NB4 (cell line): ENCODE results near the gene AMZ1.

Experiments used
- DNase-seq: peaks from one replicate; pipeline ENCODE4 v3.0.0; 2010; ENCODE audit warnings: low read depth
- H3K4me3 ChIP-seq: one replicate; pipeline ENCODE4 v1.5.1; 2011; ENCODE audit warnings: mild to moderate bottlenecking, low read depth, low read length, moderate library complexity
- MYC ChIP-seq: IDR thresholded peaks from 2 replicates; pipeline ENCODE4 v1.6.1; 2011; ENCODE audit warnings: low read depth, low read length
- POLR2A ChIP-seq: IDR thresholded peaks from 2 replicates; pipeline ENCODE4 v1.6.1; 2011; ENCODE audit warnings: mild to moderate bottlenecking; ENCODE audit not compliant: insufficient read length; ENCODE audit errors: extremely low read depth
- TF ChIP-seq, protein P1 (sequence below): IDR thresholded peaks from 2 replicates; pipeline ENCODE4 v1.6.1; 2011; ENCODE audit warnings: low read depth, low read length
- TF ChIP-seq, protein P2 (sequence below): IDR thresholded peaks from one replicate; pipeline ENCODE4 v1.5.1; 2012; ENCODE audit warnings: low read depth, low read length

The AMZ1 gene

DNA sequence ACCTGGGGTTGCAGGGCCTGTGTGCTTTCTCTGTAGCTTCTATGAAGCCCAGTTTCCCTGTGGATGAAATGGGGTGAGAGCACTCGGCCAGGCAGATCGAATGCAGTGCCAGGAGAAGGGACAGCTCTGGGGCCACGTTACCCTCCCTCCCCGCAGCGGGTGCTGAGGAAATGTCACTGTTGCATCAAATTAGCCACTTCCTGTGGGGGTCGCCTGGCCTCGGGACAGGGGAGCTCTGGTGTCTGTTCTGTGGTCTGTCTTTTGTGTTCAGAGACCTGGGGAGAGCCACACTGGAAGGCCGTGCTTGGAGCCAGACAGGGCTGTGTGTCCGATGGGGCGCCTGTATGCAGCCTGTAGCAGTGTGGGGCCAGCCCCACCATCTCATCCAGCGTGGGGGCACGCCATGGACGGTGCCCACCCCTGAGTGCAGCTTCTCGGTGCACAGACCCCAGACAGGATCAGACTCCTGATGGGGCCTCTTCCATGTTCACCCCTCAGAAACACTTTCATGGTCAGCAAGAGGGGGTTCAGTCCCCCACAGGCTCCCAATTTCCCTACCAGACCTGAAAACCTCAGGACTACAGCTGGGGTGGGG, 42.6 kb upstream of the AMZ1 start:
- DNase-seq = peak; percentile 97
- H3K4me3 ChIP-seq = no peak overlapping the region
- TF ChIP-seq POLR2A (no peak), MYC (peak; percentile 59)
- TF ChIP-seq, protein P1, sequence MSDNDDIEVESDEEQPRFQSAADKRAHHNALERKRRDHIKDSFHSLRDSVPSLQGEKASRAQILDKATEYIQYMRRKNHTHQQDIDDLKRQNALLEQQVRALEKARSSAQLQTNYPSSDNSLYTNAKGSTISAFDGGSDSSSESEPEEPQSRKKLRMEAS = peak; percentile 52; the same call in 1 of the 2 replicates

DNA sequence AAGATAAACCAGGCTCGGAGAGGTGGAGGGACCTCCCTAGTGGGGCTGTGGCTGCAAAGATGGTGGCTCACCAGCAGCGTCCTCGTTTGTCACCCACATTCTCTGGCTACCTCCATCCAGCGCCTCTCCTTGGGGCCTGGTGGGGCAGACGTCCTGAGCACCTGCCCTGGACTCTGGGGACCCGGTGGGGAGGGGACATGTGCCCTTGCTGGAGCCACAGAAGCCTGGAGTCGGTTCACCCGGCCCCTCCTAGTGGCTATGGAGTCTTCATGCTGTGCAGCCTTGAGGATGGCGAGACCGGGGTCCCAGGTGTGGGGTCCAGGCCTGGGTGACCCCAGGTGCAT, 41.7 kb upstream of the AMZ1 start:
- no peak overlapping the region for H3K4me3 ChIP-seq
- TF ChIP-seq, protein P1 = no peak
- TF ChIP-seq, protein P2, sequence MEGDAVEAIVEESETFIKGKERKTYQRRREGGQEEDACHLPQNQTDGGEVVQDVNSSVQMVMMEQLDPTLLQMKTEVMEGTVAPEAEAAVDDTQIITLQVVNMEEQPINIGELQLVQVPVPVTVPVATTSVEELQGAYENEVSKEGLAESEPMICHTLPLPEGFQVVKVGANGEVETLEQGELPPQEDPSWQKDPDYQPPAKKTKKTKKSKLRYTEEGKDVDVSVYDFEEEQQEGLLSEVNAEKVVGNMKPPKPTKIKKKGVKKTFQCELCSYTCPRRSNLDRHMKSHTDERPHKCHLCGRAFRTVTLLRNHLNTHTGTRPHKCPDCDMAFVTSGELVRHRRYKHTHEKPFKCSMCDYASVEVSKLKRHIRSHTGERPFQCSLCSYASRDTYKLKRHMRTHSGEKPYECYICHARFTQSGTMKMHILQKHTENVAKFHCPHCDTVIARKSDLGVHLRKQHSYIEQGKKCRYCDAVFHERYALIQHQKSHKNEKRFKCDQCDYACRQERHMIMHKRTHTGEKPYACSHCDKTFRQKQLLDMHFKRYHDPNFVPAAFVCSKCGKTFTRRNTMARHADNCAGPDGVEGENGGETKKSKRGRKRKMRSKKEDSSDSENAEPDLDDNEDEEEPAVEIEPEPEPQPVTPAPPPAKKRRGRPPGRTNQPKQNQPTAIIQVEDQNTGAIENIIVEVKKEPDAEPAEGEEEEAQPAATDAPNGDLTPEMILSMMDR = no peak
- TF ChIP-seq POLR2A (no peak), MYC (no peak)
- DNase-seq = no peak

DNA sequence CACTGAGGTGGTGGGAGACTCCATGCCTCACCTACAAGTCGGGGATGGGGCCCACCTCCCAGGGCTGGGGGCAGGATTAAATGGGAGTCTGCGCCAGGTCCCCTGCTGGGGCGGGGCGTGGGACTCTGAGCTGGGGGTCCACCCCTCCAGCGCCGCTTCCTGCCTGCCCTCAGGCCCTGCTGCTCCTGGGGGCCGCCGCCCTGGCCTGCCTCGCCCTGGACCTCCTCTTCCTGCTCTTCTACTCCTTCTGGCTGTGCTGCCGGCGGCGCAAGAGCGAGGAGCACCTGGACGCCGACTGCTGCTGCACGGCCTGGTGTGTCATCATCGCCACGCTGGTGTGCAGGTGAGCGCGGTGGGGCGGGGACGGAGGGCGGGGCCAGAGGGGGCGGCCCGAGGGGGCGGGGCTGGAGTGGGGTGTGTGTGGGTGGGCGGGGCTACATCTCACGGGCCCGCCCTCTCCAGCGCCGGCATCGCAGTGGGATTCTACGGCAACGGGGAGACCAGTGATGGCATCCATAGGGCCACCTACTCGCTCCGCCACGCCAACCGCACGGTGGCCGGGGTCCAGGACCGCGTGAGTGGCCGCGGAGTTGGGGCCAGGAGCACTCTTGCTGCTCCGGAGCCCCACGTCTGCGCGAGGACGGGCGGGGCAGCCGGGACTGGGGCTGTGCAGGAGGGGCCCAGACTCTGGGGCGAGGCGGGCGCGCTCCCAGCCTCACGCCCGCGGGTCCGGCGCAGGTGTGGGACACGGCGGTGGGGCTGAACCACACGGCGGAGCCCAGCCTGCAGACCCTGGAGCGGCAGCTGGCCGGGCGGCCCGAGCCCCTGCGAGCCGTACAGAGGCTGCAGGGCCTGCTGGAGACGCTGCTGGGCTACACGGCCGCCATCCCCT, 41.1 kb upstream of the AMZ1 start:
- no peak overlapping the region for H3K4me3 ChIP-seq
- TF ChIP-seq MYC = no peak
- TF ChIP-seq, protein P1 = no peak
- TF ChIP-seq, protein P2 = no peak
- no peak for TF ChIP-seq POLR2A
- DNase-seq = no peak

DNA sequence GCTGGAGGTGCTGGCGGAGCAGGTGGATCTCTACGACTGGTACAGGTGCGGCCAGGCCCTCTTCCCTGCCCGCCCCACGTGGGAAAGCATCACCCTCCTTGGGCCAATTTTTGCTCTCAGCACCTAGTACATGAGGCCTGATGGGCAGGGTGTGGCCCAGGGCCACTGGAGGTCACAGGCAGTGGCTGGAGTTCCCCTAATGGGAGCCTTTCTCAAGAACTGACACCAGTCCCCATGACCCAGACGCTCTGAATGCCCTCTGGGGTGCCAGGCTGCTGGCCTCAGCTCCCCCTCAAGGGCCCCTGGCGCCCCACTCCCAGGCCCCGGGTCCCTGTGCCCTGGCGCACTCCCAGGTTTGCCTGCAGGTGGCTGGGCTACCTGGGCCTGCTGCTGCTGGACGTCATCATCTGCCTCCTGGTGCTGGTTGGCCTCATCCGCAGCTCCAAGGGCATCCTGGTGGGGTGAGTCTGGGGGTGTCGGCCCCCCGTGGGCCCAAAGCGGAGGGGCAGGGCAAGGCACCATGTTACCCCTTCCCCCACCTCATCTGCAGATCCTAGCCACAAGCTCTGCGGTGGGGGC, 40.3 kb upstream of the AMZ1 start:
- no peak overlapping the region for H3K4me3 ChIP-seq
- TF ChIP-seq, protein P1 = no peak
- TF ChIP-seq MYC (no peak), POLR2A (no peak)
- TF ChIP-seq, protein P2 = no peak
- DNase-seq = no peak

DNA sequence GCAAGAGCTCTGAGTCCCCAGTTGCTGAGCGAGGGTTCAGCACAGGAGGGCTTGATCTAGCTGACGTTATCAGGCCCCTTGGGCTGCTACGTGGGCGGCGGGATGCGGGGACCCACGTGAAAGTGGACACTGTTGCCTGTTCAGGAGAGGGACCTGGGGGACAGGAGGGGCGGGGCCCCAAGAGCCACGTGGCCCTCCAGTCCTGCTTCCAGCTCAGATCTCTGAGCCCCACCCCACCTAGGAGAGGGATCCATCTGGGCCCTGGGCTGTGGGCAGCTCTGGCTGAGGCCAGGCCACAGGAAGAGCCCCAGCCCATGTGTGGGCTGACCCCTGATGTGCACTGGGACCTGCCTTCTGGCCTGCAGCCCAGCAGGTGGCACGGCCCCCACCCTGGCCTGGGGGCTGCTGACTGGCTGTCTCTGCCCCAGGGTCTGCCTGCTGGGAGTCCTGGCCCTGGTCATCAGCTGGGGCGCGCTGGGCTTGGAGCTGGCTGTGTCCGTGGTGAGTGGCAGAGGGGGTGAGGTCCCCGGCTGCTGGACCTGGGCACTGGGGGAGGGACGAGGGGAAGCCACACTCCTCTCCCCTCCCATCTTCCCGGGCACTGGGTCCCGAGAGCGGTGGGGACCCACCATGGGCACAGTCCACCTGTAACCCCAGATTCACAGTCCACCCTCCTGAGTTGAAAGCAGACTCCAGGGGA, 38.7 kb upstream of the AMZ1 start:
- no peak for DNase-seq
- TF ChIP-seq, protein P1 = no peak
- no peak for TF ChIP-seq MYC
- TF ChIP-seq POLR2A = no peak
- TF ChIP-seq, protein P2 = no peak

More for the DNA sequence above, 38.7 kb upstream of the AMZ1 start:
- no peak overlapping the region for H3K4me3 ChIP-seq
